Astrocyte of the cerebellum (primary cell): ENCODE results near the gene SYT5.
A peak's percentile ranks its signal among the peaks of the same experiment; 100 is the strongest.

ENCODE experiments used
- DNase-seq: peaks from one replicate; pipeline ENCODE4 v3.0.0-alpha.2; 2011; ENCODE audit warnings: low read depth
- H3K4me3 ChIP-seq: 2 replicates; pipeline ENCODE4 v1.5.1; 2011; ENCODE audit warnings: mild to moderate bottlenecking, low read depth, low read length, moderate library complexity
- in situ Hi-C: cut with HindIII; loops from 2 replicates; pipeline ENCODE4 v1.10.0; 2017; ENCODE audit warnings: low sequenced_read_pairs
- TF ChIP-seq, protein P1 (sequence below): IDR thresholded peaks from 2 replicates; pipeline ENCODE4 v1.5.1; 2012; ENCODE audit warnings: low read length, low read depth, moderate library complexity, mild to moderate bottlenecking; ENCODE audit errors: missing control alignments

SYT5 gene

GRCh38 chr19:55223291-55224037 is 43.4 kb upstream of the SYT5 start:
- H3K4me3 ChIP-seq: no peak overlapping the region
- in situ Hi-C loops: no loop called here
- TF ChIP-seq, protein P1, sequence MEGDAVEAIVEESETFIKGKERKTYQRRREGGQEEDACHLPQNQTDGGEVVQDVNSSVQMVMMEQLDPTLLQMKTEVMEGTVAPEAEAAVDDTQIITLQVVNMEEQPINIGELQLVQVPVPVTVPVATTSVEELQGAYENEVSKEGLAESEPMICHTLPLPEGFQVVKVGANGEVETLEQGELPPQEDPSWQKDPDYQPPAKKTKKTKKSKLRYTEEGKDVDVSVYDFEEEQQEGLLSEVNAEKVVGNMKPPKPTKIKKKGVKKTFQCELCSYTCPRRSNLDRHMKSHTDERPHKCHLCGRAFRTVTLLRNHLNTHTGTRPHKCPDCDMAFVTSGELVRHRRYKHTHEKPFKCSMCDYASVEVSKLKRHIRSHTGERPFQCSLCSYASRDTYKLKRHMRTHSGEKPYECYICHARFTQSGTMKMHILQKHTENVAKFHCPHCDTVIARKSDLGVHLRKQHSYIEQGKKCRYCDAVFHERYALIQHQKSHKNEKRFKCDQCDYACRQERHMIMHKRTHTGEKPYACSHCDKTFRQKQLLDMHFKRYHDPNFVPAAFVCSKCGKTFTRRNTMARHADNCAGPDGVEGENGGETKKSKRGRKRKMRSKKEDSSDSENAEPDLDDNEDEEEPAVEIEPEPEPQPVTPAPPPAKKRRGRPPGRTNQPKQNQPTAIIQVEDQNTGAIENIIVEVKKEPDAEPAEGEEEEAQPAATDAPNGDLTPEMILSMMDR: no peak
- DNase-seq: no peak

DNA sequence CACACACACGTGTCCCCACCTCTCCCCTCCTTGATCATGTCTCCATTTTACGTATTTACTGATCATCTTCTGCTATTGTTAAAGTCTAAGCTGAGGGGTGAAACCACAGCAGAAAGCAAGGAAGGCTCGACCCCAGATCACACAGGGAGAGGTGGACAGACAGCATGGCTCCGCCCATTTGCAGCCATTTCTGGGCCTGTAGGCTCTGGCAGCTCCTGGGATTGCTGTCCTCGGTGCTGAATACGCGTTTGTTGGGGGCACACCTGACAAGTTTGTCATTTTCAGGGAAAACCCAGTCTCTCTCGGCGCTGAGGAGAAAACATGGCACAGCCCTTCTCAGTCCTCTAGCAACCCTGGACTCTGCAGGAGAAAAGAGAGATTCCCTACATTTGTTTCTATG is 40.4 kb upstream of the SYT5 start:
- in situ Hi-C loops: no loop called here
- no peak for DNase-seq
- TF ChIP-seq, protein P1: no peak
- H3K4me3 ChIP-seq: no peak overlapping the region

GRCh38 chr19:55216461-55217198 is 36.5 kb upstream of the SYT5 start:
- TF ChIP-seq, protein P1: no peak
- peak; percentile 99 for DNase-seq

DNA sequence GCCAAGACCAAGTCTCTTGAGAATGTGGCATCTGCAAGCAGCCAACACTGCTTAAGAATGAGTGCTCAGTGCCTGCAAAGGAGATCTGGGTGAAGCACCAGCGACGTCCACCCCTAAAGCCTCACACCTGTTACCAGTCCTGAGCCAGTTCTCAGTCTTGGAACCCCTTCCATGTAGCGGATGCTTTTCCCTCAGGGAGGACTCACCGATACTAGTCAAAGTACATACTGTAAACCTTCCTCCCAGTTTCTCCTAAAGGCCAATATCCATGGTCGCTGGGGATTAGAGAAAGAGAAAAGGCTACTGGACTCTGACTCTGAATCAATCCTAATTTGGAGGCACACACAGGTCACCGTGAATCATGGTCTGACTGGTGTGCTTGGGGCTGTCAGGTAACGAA is 33.5 kb upstream of the SYT5 start:
- no peak overlapping the region for H3K4me3 ChIP-seq
- TF ChIP-seq, protein P1: no peak
- no peak for DNase-seq
- in situ Hi-C loops: no loop called here

More at GRCh38 chr19:55216461-55217198, 36.5 kb upstream of the SYT5 start:
- H3K4me3 ChIP-seq: peak overlapping the region; percentile 45
- in situ Hi-C loops: loop anchor here (5.0 kb wide), 1 partner anchor 44 kb away; no protein-coding TSS in a partner anchor

DNA sequence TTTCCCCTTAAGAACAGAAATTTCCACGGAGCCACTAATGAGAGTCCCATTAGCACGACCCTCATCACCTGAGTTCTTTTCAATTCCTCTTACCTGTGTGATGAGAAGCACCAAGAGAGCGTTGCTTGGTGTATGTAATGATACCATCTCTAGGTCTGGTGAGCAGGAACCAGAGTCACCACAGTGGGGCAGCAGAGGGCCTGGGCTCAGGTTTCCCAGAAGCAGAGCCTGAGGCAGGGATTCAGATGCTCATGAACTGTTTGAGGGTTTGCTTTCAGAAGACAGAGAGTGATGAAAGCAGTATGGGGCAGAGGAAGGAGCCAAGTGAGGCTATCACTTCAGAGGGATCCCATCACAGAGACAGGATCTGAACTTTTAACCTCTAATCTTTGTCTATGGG is 32.4 kb upstream of the SYT5 start:
- in situ Hi-C loops: no loop called here
- no peak for DNase-seq

GRCh38 chr19:55209693-55210472 is 29.8 kb upstream of the SYT5 start:
- TF ChIP-seq, protein P1: no peak
- in situ Hi-C loops: no loop called here
- no peak overlapping the region for H3K4me3 ChIP-seq
- peak; percentile 77 for DNase-seq

More for the DNA sequence above, 32.4 kb upstream of the SYT5 start:
- H3K4me3 ChIP-seq: no peak overlapping the region
- TF ChIP-seq, protein P1: peak; percentile 25
